Fibroblast of lung (primary cell): ENCODE results near the gene ADAMTS14. TPM values are rescaled to one million over a fixed set of nuclear protein-coding genes. Genes with fewer than 3 reads are reported as not detected.

Experiments
- DNase-seq, 2 donors: peaks; one replicate each; pipeline versions ENCODE4 v3.0.0 to v3.0.0-alpha.2; 2010; ENCODE audit warnings: low read depth in 2 of 2
- H2AFZ ChIP-seq: 2 replicates; pipeline ENCODE4 v1.5.1; 2012; ENCODE audit warnings: low read length, control low read depth, inconsistent platforms
- H3K27ac ChIP-seq: 2 replicates; pipeline ENCODE4 v1.5.1; 2011; ENCODE audit warnings: low read length, control low read depth; ENCODE audit not compliant: insufficient read depth
- H3K27me3 ChIP-seq: 2 replicates; pipeline ENCODE4 v1.5.1; 2011; ENCODE audit warnings: mild to moderate bottlenecking, low read length; ENCODE audit not compliant: control insufficient read depth, insufficient read depth
- H3K36me3 ChIP-seq: 2 replicates; pipeline ENCODE4 v1.5.1; 2011; ENCODE audit warnings: low read length; ENCODE audit not compliant: control insufficient read depth, insufficient read depth
- H3K4me1 ChIP-seq: 2 replicates; pipeline ENCODE4 v1.5.1; 2011; ENCODE audit warnings: low read length; ENCODE audit not compliant: control insufficient read depth, insufficient read depth; ENCODE audit errors: extremely low read depth
- H3K4me2 ChIP-seq: 2 replicates; pipeline ENCODE4 v1.5.1; 2011; ENCODE audit warnings: low read length, control low read depth; ENCODE audit not compliant: insufficient read depth; ENCODE audit errors: extremely low read depth
- H3K4me3 ChIP-seq, 4 experiments: fragments of 200-600 bp in 1 of 4; sonication (generic) in 1 of 4; replicated peaks in 1 of 4; 2 replicates each; pipeline ENCODE4 v1.5.1; 2011 to 2016; ENCODE audit warnings: low read length in 4 of 4, low read depth in 3 of 4, mild to moderate bottlenecking in 3 of 4, control low read depth in 2 of 4, inconsistent platforms in 1 of 4, mixed read lengths in 1 of 4; ENCODE audit not compliant: insufficient read depth in 1 of 4; ENCODE audit errors: control extremely low read depth in 1 of 4
- H3K79me2 ChIP-seq: 2 replicates; pipeline ENCODE4 v1.5.1; 2012; ENCODE audit warnings: mild to moderate bottlenecking, low read length, inconsistent platforms; ENCODE audit not compliant: control insufficient read depth, insufficient read depth
- H3K9ac ChIP-seq: 2 replicates; pipeline ENCODE4 v1.5.1; 2011; ENCODE audit warnings: mild to moderate bottlenecking, low read length, control low read depth; ENCODE audit not compliant: insufficient read depth
- H3K9me3 ChIP-seq: 2 replicates; pipeline ENCODE4 v1.5.1; 2012; ENCODE audit warnings: low read depth, low read length; ENCODE audit not compliant: control insufficient read depth, insufficient read depth
- H4K20me1 ChIP-seq: 2 replicates; pipeline ENCODE4 v1.5.1; 2011; ENCODE audit warnings: low read length; ENCODE audit not compliant: control insufficient read depth, insufficient read depth; ENCODE audit errors: extremely low read depth
- CTCF ChIP-seq, 2 donors: IDR thresholded peaks in 1 of 2; conservative IDR thresholded peaks in 1 of 2; 1 replicate in 1 of 2; 2 replicates in 1 of 2; pipeline ENCODE4 v1.5.1; 2011 to 2012; ENCODE audit warnings: low read length in 2 of 2, control low read depth in 1 of 2, inconsistent platforms in 1 of 2, low read depth in 1 of 2, mild to moderate bottlenecking in 1 of 2
- EZH2 ChIP-seq: IDR thresholded peaks from 2 replicates; pipeline ENCODE4 v1.5.1; 2012; ENCODE audit warnings: low read length, control low read depth, mild to moderate bottlenecking; ENCODE audit errors: missing control alignments
- polyA plus RNA-seq, 2 donors: library from polyadenylated mRNA; depleted of rRNA in 1 of 2; stranded (reverse) in 1 of 2; unstranded in 1 of 2; fragments of >200 nt; gene quantifications; 2 replicates each; pipeline ENCODE4 v1.2.1, GENCODE V29; 2011 to 2012; ENCODE audit warnings: missing spikeins in 1 of 2
- total RNA-seq: library from RNA; depleted of rRNA; stranded (reverse); fragments of >200 nt; gene quantifications from 2 replicates; pipeline ENCODE4 v1.2.1, GENCODE V29; 2014

Gene ADAMTS14
- total and polyA plus RNA-seq, 2 donors (not counting 1 experiment from before 2014, with no cell fraction given), result 4.1 to 6.2 TPM

GRCh38 chr10:70771311-70772194 lies 99.2 kb downstream of the ADAMTS14 start:
- Histone ChIP-seq H3K36me3 (no peaks in the 10 kb centered on the region), H3K27me3 (peaks cover 8% of the 10 kb centered on the region), H3K27ac (no peak overlapping the region), H3K9me3 (no peaks in the 10 kb centered on the region), H3K4me3 (no peak overlapping the region), H4K20me1 (no peaks in the 10 kb centered on the region), H3K4me2 (no peak overlapping the region), H3K9ac (no peak overlapping the region), H2AFZ (no peak overlapping the region), H3K4me1 (no peaks in the 10 kb centered on the region), H3K79me2 (no peaks in the 10 kb centered on the region)
- DNase-seq, result no peak
- no peak for TF ChIP-seq EZH2
- no peak for TF ChIP-seq CTCF (conservative IDR thresholded peaks at IDR 0.05 in 1 of 2, IDR thresholded peaks at IDR 0.05 in 1 of 2; ENCODE audit: low read depth in 1 of 2, low read length in 2 of 2)

DNA sequence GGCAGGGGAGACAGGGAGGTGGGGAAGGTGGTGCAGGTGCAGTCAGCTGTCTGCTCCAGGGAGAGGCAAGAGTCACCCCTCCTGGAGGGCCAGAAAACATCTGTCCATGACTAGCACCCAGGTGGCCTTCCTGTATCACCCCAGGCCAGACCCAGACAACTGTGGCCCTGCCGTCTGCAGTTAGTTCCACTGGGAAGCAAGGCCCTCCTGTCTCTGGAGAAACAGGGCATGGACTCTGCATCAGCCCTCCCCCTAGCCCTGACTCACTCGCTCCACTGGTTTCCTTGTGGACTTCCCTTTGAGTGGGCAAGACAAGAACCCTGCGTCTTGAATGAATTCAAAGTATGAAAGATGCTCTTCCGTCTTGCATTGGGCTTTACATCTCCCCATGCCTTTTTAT lies 100.3 kb downstream of the ADAMTS14 start:
- H3K36me3 ChIP-seq, result no peaks in the 10 kb centered on the region
- H3K9ac ChIP-seq, result no peak overlapping the region
- DNase-seq, result no peak
- H3K27me3 ChIP-seq, result peaks cover 8% of the 10 kb centered on the region
- no peak overlapping the region for H3K4me3 ChIP-seq
- H3K4me2 ChIP-seq, result no peak overlapping the region
- TF ChIP-seq EZH2 (no peak), CTCF (conservative IDR thresholded peaks at IDR 0.05 in 1 of 2, IDR thresholded peaks at IDR 0.05 in 1 of 2; ENCODE audit: low read depth in 1 of 2, low read length in 2 of 2) (no peak)
- no peak overlapping the region for H2AFZ ChIP-seq
- H3K4me1 ChIP-seq, result no peaks in the 10 kb centered on the region
- no peaks in the 10 kb centered on the region for H4K20me1 ChIP-seq
- H3K79me2 ChIP-seq, result no peaks in the 10 kb centered on the region
- H3K9me3 ChIP-seq, result no peaks in the 10 kb centered on the region
- no peak overlapping the region for H3K27ac ChIP-seq

DNA sequence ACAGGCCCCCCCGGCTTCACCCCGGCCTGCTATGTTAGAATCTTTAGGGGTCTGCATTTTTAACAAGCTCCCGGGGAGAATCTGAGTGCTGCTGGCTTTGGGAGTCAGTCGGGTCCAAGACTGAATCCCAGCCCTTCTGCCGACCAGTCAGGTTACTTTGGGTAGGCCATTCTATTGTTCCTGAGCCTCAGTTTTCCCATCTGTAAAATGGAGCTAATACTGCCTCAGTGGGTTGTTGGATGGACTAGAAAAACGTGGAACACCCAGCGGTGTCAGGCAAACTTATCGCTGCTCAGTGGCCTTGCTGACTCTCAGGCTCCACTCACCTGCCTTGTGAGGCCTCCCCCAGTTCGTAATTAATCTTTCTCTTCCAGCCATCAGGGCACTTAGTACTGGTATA lies 101.2 kb downstream of the ADAMTS14 start:
- Histone ChIP-seq H3K27ac (no peak overlapping the region), H3K4me3 (no peak overlapping the region), H3K9me3 (no peaks in the 10 kb centered on the region), H3K4me2 (no peak overlapping the region), H3K4me1 (no peaks in the 10 kb centered on the region), H3K79me2 (no peaks in the 10 kb centered on the region), H3K27me3 (peaks cover 11% of the 10 kb centered on the region), H3K9ac (no peak overlapping the region), H2AFZ (no peak overlapping the region), H4K20me1 (no peaks in the 10 kb centered on the region), H3K36me3 (no peaks in the 10 kb centered on the region)
- DNase-seq, result no peak
- TF ChIP-seq EZH2 (no peak), CTCF (conservative IDR thresholded peaks at IDR 0.05 in 1 of 2, IDR thresholded peaks at IDR 0.05 in 1 of 2; ENCODE audit: low read depth in 1 of 2, low read length in 2 of 2) (no peak)
